ENCODE measurements around the gene VASH1. TPM values are rescaled to one million over a fixed set of nuclear protein-coding genes. Genes with fewer than 3 reads are reported as not detected.
A peak's percentile ranks its signal among the peaks of the same experiment; 100 is the strongest.

The VASH1 gene
- 10 to 100 TPM in 3 of 4 donors, 1 to 10 TPM in 1; 3.6 to 23.4 (median 16.4) TPM for total RNA-seq

DNA sequence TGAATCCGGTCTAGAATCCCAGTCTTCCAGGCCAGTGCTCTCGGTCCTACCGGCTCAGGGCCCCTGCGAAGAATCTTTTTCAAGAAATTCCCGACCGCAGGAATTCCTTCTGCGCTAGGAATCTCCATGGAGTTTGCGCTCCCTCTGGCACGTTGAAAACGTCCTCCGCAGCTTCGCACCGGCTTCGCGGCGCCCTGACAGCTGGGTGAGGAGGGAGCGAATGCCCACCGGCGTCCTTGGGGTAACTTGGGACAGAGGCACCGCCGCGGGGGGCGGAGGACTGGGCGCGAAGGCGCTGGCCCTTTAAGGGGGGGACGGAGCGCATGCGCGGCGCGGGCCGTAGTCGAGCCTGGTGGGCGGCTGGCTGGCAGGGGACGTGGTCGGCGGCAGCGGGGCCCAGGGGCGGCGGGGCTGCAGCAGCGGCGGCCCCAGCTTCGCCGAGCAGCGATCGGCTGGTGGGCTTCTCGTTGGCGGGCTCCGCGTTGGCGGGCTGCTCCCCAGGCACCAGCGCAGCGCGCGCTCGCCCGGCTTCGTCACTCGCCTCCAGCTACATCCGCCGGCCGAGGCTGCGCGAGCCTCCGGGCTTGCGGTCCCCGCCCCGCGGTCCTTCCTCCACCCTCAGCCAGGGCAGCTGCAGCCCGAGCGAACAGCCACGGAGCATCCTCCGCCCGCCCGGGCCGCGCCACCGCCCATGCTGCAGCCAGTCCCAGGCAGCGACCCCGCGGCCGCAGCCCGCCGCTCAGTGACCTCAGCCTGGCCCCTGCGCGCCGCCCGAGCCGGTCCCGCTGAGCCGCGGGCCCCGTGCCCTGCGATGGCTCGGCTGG lies at the start of gene VASH1:
Gene VASH1 (plus strand): TSS at position 333 of the 824 bp plus-strand sequence. CDS start 1,354 bp downstream, outside the sequence.
- Histone ChIP-seq H3K27ac (peak within 1 kb of the TSS; percentile 69 to 74), H3K27me3 (no peaks in the 10 kb centered on the region), H3K9me3 (no peaks in the 10 kb centered on the region), H3K4me1 (peaks cover 4% of the 10 kb centered on the region in 2 donors), H3K36me3 (no peaks in the 10 kb centered on the region), H3K4me3 (peak within 1 kb of the TSS; percentile 75 to 76)
- intact Hi-C loops (cut with DNase I; ENCODE audit: low total_unique reads) = no loop called here
- TF ChIP-seq, protein P1, sequence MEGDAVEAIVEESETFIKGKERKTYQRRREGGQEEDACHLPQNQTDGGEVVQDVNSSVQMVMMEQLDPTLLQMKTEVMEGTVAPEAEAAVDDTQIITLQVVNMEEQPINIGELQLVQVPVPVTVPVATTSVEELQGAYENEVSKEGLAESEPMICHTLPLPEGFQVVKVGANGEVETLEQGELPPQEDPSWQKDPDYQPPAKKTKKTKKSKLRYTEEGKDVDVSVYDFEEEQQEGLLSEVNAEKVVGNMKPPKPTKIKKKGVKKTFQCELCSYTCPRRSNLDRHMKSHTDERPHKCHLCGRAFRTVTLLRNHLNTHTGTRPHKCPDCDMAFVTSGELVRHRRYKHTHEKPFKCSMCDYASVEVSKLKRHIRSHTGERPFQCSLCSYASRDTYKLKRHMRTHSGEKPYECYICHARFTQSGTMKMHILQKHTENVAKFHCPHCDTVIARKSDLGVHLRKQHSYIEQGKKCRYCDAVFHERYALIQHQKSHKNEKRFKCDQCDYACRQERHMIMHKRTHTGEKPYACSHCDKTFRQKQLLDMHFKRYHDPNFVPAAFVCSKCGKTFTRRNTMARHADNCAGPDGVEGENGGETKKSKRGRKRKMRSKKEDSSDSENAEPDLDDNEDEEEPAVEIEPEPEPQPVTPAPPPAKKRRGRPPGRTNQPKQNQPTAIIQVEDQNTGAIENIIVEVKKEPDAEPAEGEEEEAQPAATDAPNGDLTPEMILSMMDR (IDR thresholded peaks at IDR 0.05) = no peak
- peak in 1 of 2 donors; percentile 34 for TF ChIP-seq POLR2A (IDR thresholded peaks at IDR 0.05)
- DNase-seq = peak in 1 of 2 donors; percentile 61

DNA sequence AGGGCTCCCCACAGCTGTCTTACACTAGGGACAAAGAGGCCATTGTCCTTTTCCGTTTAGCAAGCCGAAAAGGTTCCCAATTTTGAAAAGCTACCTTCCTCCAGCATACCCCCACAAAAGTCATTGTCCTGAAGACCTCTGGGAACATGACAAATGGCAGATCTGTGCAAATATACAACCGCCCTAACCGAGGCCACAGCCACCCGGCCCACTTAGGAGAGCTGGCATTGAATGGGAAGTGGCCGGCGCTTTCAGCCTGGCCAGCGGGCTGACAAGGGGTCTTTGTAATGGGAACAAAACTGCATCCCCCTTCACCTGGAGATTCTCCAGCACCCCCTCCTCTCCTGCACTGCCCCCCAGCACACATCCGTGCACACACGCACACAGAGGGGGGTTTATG lies 48.1 kb upstream of the VASH1 start:
- no peak for DNase-seq
- no peak overlapping the region for H3K4me3 ChIP-seq
- H3K27ac ChIP-seq = no peak overlapping the region
- no peaks in the 10 kb centered on the region for H3K27me3 ChIP-seq
- no peaks in the 10 kb centered on the region for H3K9me3 ChIP-seq
- intact Hi-C loops (cut with DNase I; ENCODE audit: low total_unique reads) = loop anchor here (5.0 kb wide), 1 partner anchor 69 kb away; no protein-coding TSS in a partner anchor
- H3K36me3 ChIP-seq = no peaks in the 10 kb centered on the region
- TF ChIP-seq, protein P1 (IDR thresholded peaks at IDR 0.05) = no peak
- TF ChIP-seq POLR2A (IDR thresholded peaks at IDR 0.05) = no peak
- H3K4me1 ChIP-seq = no peaks in the 10 kb centered on the region

DNA sequence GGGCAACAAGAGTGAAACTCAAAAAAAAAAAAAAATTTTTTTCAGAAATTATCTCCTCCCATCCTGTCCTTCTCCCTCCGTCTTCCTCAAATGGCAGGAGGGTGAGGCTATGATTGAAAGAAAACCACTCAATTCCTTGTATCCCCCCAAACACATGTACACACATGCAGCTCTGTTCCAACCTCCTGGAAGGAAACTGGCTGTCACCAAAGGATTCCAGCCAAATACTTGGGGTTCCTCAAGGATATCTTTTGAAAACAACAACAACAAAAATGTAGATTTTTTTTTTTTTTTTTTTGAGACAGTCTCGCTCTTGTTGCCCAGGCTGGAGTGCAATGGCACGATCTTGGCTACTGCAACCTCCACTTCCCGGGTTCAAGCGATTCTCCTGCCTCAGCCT lies 46.8 kb upstream of the VASH1 start:
- Histone ChIP-seq H3K27me3 (no peaks in the 10 kb centered on the region), H3K4me1 (no peaks in the 10 kb centered on the region), H3K9me3 (no peaks in the 10 kb centered on the region), H3K4me3 (no peak overlapping the region), H3K36me3 (no peaks in the 10 kb centered on the region), H3K27ac (no peak overlapping the region)
- intact Hi-C loops (cut with DNase I; ENCODE audit: low total_unique reads) = loop anchor here (5.0 kb wide), 1 partner anchor 68 kb away; no protein-coding TSS in a partner anchor
- no peak for TF ChIP-seq POLR2A (IDR thresholded peaks at IDR 0.05)
- TF ChIP-seq, protein P1 (IDR thresholded peaks at IDR 0.05) = no peak
- no peak for DNase-seq

DNA sequence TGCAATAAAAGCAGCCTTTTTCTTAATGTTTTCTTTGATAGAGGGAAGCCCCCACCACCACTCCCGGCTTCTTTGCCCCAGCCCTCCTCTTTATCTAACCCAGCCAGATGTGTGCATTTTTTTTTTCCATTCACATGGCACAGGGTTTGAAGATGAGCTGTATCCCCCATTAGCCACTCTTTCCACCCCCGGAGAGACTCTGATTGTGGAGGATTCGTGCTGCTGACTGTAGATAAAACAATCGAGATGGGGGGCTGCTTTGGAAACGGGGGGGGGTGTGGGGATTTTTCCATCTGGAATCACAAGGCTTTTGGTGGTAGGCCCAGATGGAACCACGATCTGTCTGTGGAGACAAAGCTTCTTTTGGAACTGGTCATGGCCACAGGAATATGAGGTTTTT lies 46.2 kb upstream of the VASH1 start:
- Histone ChIP-seq H3K4me1 (no peaks in the 10 kb centered on the region), H3K27me3 (no peaks in the 10 kb centered on the region), H3K36me3 (no peaks in the 10 kb centered on the region), H3K27ac (peak overlapping the region in 1 of 2 donors; percentile 37), H3K4me3 (no peak overlapping the region), H3K9me3 (no peaks in the 10 kb centered on the region)
- no peak for DNase-seq
- intact Hi-C loops (cut with DNase I; ENCODE audit: low total_unique reads) = no loop called here
- TF ChIP-seq, protein P1 (IDR thresholded peaks at IDR 0.05) = no peak
- no peak for TF ChIP-seq POLR2A (IDR thresholded peaks at IDR 0.05)

DNA sequence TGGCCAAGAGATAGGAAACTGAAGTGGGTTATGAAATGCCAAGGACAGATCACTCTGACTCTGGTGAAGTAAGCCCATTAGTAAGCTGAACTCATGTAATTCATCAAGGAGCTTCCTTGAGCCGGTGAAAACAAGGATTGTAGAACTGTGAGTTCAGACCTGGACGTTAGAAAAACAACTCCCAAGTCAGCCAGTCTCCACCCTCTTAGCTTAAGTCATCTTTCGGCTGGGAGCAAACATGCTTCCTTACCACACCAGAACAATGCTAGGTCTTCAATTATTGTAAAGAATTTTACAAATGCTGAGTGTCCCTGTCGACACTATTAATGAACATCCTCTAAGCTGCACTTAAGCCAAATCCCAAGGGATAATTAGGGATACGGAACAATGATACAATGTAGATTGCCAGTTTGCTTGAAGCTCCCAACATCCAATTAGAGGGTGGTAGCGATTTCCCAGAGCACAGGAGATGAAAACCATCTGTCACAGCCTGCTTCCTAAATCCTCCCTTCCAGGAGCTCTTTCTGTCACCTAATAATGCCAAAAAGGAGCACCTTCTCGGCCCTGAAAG lies 45.7 kb upstream of the VASH1 start:
- H3K27ac ChIP-seq = peak overlapping the region in 1 of 2 donors; percentile 37
- intact Hi-C loops (cut with DNase I; ENCODE audit: low total_unique reads) = no loop called here
- H3K4me1 ChIP-seq = no peaks in the 10 kb centered on the region
- TF ChIP-seq, protein P1 (IDR thresholded peaks at IDR 0.05) = no peak
- no peak for TF ChIP-seq POLR2A (IDR thresholded peaks at IDR 0.05)
- no peak overlapping the region for H3K4me3 ChIP-seq
- H3K9me3 ChIP-seq = no peaks in the 10 kb centered on the region
- DNase-seq = no peak
- H3K36me3 ChIP-seq = no peaks in the 10 kb centered on the region
- no peaks in the 10 kb centered on the region for H3K27me3 ChIP-seq
